ENCODE results near the gene PES1. TPM values are rescaled to one million over a fixed set of nuclear protein-coding genes. Genes with fewer than 3 reads are reported as not detected.
"Not testable (repeated sequence)": the region's sequence is repeated elsewhere in the genome, so short reads cannot be mapped to it uniquely, and the experiment has no call there.

PES1 gene
- total RNA-seq, 2 experiments from 2014 or later, result 92.8 to 96.7 TPM

DNA sequence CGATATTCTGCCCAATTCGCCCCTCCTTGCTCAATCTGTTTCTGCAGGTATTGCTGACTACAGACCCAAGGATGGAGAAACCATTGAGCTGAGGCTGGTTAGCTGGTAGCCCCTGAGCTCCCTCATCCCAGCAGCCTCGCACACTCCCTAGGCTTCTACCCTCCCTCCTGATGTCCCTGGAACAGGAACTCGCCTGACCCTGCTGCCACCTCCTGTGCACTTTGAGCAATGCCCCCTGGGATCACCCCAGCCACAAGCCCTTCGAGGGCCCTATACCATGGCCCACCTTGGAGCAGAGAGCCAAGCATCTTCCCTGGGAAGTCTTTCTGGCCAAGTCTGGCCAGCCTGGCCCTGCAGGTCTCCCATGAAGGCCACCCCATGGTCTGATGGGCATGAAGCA, 34.7 kb upstream of the PES1 start:
- Mint-ChIP-seq H3K9me3 (no peaks in the 10 kb centered on the region), H3K27ac (no peak overlapping the region), H3K4me1 (ENCODE audit: low read depth) (no peaks in the 10 kb centered on the region), H3K27me3 (ENCODE audit: low read depth) (no peaks in the 10 kb centered on the region), H3K4me3 (no peak overlapping the region), H3K36me3 (ENCODE audit: low read depth) (no peaks in the 10 kb centered on the region)
- CTCF ChIA-PET, result interaction anchor here (0.5 to 1.5 kb wide), 5 partner anchors 8 to 293 kb away, joined by 4 to 7 read pairs (median 5); no protein-coding TSS in a partner anchor
- DNase-seq, result no peak
- intact Hi-C loops (cut with micrococcal nuclease), result no loop called here

DNA sequence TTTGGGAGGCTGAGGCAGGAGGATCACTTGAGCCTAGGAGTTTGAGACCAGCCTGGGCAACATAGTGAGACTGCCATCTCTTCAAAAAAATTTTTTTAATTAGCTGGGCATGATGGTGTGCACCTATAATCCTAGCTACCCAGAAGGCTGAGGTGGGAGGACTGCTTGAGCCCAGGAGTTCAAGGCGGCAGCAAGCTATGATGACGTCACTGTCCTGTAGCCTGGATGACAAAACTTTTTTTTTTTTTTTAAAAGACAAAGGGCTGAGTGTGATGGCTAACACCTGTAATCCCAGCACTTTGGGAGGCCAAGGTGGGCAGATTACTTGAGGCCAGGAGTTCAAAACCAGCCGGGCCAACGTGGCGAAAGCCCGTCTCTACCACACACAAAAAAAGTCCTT, 28.2 kb upstream of the PES1 start:
- H3K4me3 Mint-ChIP-seq; H3K27me3 Mint-ChIP-seq (ENCODE audit: low read depth); intact Hi-C loops (cut with micrococcal nuclease); H3K9me3 Mint-ChIP-seq; H3K27ac Mint-ChIP-seq; H3K4me1 Mint-ChIP-seq (ENCODE audit: low read depth); DNase-seq; H3K36me3 Mint-ChIP-seq (ENCODE audit: low read depth): not testable (repeated sequence)
- CTCF ChIA-PET, result interaction anchor here (0.5 to 1.3 kb wide), 4 partner anchors 13 to 110 kb away, joined by 3 to 6 read pairs (median 4); no protein-coding TSS in a partner anchor

DNA sequence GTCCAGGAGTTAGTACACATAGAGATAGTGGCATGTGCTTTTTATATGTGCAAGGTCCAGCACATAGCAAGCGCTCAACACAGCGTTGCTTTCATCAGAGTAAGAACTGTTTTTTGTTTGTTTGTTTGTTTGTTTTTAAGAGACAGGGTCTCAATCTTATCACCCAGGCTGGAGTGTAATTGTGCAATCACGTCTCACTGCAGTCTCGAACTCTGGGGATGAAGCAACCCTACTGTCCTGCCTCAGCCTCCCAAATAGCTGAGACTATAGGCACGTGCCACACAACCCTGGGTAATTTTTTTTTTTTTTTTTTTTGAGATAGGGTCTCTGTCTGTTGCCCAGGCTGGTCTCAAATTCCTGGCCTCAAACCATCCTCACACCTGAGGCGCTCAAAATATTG, 26.1 kb upstream of the PES1 start:
- H3K9me3 Mint-ChIP-seq, result no peaks in the 10 kb centered on the region
- CTCF ChIA-PET, result interaction anchor here (0.7 to 0.9 kb wide), 3 partner anchors 17 to 461 kb away, joined by 3 to 4 read pairs (median 3); no protein-coding TSS in a partner anchor
- H3K4me1 Mint-ChIP-seq (ENCODE audit: low read depth), result no peaks in the 10 kb centered on the region
- intact Hi-C loops (cut with micrococcal nuclease), result no loop called here
- no peak for DNase-seq
- H3K27ac Mint-ChIP-seq, result no peak overlapping the region
- H3K27me3 Mint-ChIP-seq (ENCODE audit: low read depth), result no peaks in the 10 kb centered on the region
- no peak overlapping the region for H3K4me3 Mint-ChIP-seq
- H3K36me3 Mint-ChIP-seq (ENCODE audit: low read depth), result no peaks in the 10 kb centered on the region

DNA sequence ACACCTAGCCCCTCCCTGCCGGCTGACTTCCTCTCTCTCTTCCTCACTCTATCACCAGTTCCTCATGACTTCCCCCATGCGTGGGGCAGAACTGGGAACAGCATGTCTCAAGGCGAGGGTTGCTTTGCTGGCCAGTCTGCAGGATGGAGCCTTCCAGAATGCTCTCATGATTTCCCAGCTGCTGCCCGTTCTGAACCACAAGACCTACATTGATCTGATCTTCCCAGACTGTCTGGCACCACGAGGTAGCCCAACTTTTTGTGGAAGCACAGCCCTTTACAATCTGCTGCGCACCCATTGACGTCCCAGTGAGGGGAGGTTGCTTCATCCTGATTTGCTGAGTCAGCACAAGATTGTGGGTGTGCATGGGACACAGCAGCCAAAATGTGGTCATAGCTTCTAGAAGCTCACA, 23.8 kb upstream of the PES1 start:
- no peak overlapping the region for H3K27ac Mint-ChIP-seq
- H3K27me3 Mint-ChIP-seq (ENCODE audit: low read depth), result no peaks in the 10 kb centered on the region
- no peaks in the 10 kb centered on the region for H3K9me3 Mint-ChIP-seq
- intact Hi-C loops (cut with micrococcal nuclease), result no loop called here
- H3K4me1 Mint-ChIP-seq (ENCODE audit: low read depth), result no peaks in the 10 kb centered on the region
- DNase-seq, result no peak
- CTCF ChIA-PET, result interaction anchor here (1.0 to 1.4 kb wide), 2 partner anchors 9 to 139 kb away, joined by 3 read pairs; no protein-coding TSS in a partner anchor
- H3K4me3 Mint-ChIP-seq, result no peak overlapping the region
- no peaks in the 10 kb centered on the region for H3K36me3 Mint-ChIP-seq (ENCODE audit: low read depth)

DNA sequence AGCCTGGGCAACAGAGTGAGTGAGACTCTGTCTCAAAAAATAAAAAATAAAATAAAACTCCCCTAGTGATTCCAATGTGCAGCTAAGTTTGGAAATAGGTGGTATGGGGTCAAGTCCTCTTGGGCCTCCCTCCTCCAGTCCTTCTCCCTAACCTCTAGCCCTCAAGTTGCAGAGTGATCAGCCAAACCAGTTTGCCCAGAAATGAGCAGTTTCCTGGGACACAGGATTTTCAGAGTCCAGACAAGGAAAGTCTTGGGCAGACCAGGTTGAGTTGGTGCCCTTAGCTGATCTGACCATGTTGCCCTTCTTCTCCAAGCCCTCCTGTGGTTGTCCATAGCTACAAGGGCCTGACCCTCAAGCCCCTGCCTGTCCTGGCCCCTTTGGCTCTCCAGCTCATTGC, 23.2 kb upstream of the PES1 start:
- intact Hi-C loops (cut with micrococcal nuclease), result no loop called here
- H3K36me3 Mint-ChIP-seq (ENCODE audit: low read depth), result no peaks in the 10 kb centered on the region
- CTCF ChIA-PET, result interaction anchor here (0.6 to 1.0 kb wide), 2 partner anchors 140 to 194 kb away, joined by 3 to 4 read pairs; no protein-coding TSS in a partner anchor

DNA sequence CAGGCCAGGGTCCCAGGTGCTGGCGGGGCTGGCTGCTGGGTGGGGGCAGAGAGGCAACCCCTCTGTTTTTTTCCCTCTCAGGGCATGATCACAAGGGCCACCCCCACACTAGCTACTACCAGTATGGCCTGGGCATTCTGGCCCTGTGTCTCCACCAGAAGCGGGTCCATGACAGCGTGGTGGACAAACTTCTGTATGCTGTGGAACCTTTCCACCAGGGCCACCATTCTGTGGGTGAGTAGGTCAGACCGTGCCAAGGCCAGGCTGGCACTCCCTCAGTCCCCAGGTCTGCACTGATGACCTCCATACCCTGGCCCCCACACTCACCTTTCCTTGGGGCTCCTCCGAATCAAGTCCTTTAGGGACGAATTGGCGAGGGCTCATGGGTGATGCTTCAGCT, 22.6 kb upstream of the PES1 start:
- peaks cover 3% of the 10 kb centered on the region for H3K4me1 Mint-ChIP-seq (ENCODE audit: low read depth)
- intact Hi-C loops (cut with micrococcal nuclease), result no loop called here
- H3K27ac Mint-ChIP-seq, result no peak overlapping the region
- H3K27me3 Mint-ChIP-seq (ENCODE audit: low read depth), result no peaks in the 10 kb centered on the region
- CTCF ChIA-PET, result no interaction called here
- no peaks in the 10 kb centered on the region for H3K9me3 Mint-ChIP-seq
- no peak for DNase-seq
- no peaks in the 10 kb centered on the region for H3K36me3 Mint-ChIP-seq (ENCODE audit: low read depth)
- H3K4me3 Mint-ChIP-seq, result no peak overlapping the region

More for the DNA sequence above, 23.2 kb upstream of the PES1 start:
- H3K27ac Mint-ChIP-seq, result no peak overlapping the region
- no peaks in the 10 kb centered on the region for H3K9me3 Mint-ChIP-seq
- H3K27me3 Mint-ChIP-seq (ENCODE audit: low read depth), result no peaks in the 10 kb centered on the region
- H3K4me1 Mint-ChIP-seq (ENCODE audit: low read depth), result no peaks in the 10 kb centered on the region
- DNase-seq, result no peak
- no peak overlapping the region for H3K4me3 Mint-ChIP-seq

DNA sequence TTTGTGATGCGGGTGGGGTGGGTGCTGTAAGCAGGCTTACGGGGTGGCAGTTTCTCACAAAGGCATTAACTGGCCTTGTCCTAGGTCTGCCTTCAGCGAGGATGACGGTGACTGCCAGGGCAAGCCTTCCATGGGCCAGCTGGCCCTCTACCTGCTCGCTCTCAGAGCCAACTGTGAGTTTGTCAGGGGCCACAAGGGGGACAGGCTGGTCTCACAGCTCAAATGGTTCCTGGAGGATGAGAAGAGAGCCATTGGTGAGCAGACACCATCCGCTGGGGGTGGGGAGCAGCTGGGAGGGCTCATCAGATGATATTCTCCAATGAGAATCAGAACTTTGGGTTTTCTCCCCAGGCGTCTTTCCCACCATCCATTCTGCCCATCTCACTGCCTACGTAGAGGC, 21.1 kb upstream of the PES1 start:
- H3K4me1 Mint-ChIP-seq (ENCODE audit: low read depth), result peaks cover 15% of the 10 kb centered on the region
- no peaks in the 10 kb centered on the region for H3K36me3 Mint-ChIP-seq (ENCODE audit: low read depth)
- CTCF ChIA-PET, result no interaction called here
- H3K27me3 Mint-ChIP-seq (ENCODE audit: low read depth), result no peaks in the 10 kb centered on the region
- no peaks in the 10 kb centered on the region for H3K9me3 Mint-ChIP-seq
- DNase-seq, result no peak
- intact Hi-C loops (cut with micrococcal nuclease), result no loop called here
- H3K27ac Mint-ChIP-seq, result no peak overlapping the region
- no peak overlapping the region for H3K4me3 Mint-ChIP-seq

DNA sequence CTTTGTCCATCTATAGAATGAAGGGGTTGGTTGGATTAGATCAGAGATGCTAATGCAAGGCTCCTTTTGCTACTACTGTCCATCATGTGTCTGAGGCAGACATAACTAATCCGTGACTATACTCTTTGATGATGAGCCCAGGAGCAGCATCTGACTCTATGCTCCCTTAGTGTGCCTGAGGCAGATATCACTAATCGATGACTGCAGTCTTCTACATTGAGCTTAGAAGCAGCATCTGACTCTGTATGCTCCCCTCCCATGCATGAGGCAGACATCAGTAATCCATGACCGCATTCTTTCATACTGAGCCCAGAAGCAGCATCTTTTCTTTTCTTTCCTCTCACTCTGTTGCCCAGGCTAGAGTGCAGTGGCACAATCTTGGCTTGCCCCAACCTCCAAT, 19.5 kb upstream of the PES1 start:
- H3K27me3 Mint-ChIP-seq (ENCODE audit: low read depth), result no peaks in the 10 kb centered on the region
- CTCF ChIA-PET, result no interaction called here
- peaks cover 27% of the 10 kb centered on the region for H3K4me1 Mint-ChIP-seq (ENCODE audit: low read depth)
- no peak for DNase-seq
- H3K4me3 Mint-ChIP-seq, result no peak overlapping the region
- no peaks in the 10 kb centered on the region for H3K9me3 Mint-ChIP-seq
- H3K27ac Mint-ChIP-seq, result no peak overlapping the region
- intact Hi-C loops (cut with micrococcal nuclease), result no loop called here
- H3K36me3 Mint-ChIP-seq (ENCODE audit: low read depth), result no peaks in the 10 kb centered on the region

DNA sequence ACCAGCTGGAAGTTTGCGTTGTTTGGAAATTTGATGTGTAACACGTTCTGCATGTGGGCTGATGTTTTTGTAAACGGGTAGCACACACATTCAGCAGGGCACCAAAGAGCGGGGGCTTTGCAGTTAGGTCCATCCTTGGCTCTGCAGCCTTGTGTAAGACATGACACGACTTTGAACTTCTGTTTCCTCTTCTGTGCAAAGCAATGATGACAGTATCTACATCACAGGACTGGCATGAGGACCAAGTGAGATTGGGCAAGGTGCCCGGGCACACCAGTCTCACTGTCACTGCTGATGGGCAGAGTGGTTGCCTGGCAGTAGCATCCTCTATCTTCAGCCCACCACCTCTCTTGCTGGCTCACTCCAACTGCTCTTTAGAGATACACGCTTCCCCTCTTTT, 18.6 kb upstream of the PES1 start:
- H3K9me3 Mint-ChIP-seq, result no peaks in the 10 kb centered on the region
- CTCF ChIA-PET, result interaction anchor here (0.6 to 1.7 kb wide), 3 partner anchors 17 to 24 kb away, joined by 3 to 9 read pairs (median 4); no protein-coding TSS in a partner anchor
- H3K27me3 Mint-ChIP-seq (ENCODE audit: low read depth), result no peaks in the 10 kb centered on the region
- H3K4me3 Mint-ChIP-seq, result no peak overlapping the region
- no peaks in the 10 kb centered on the region for H3K36me3 Mint-ChIP-seq (ENCODE audit: low read depth)
- no peak for DNase-seq
- intact Hi-C loops (cut with micrococcal nuclease), result no loop called here
- no peak overlapping the region for H3K27ac Mint-ChIP-seq
- peaks cover 32% of the 10 kb centered on the region for H3K4me1 Mint-ChIP-seq (ENCODE audit: low read depth)

DNA sequence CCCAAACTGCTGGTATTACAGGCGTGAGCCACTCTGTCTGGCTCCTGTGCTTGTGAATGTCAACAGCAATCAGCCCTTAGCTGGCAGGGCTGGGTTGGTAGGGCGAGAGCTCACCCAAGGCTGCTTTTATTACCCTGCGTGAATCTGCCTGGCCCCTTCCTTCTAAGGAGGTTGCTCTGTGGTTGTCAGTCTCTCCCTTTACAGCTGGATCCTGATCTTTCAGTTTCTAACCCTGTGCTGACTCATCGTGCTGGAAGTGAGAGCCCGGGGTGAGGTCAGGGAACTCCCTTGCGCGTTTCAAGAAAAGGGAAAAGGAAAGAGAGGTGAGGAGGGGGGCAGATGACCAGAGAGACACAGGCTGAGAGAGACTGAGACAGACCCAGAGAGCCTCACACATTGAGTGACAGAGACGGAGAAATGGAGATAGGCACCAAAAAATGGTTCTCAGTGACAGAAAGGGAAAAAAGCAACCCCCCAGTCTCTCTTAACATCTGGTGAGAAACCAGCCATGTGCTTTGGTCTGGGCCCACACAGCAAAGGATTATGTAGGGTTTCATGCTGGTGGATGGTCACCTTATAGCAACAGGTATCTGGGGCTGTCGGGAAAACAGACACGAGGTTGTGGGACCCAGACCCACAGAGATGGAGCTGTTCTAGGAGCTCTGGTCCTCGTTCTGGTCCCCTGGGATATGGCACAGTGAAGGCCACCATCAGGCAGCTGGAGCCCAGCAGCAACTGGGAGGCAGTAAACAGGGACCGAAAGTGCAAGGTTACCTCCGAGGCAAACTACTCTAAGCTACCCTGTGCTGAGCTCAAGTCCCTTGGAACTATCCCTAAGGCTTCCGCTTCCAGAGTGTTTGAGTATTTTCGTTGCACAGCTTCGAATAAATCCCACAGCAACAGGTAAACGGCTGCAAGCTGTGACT, 17.8 kb upstream of the PES1 start:
- H3K4me3 Mint-ChIP-seq, result no peak overlapping the region
- H3K36me3 Mint-ChIP-seq (ENCODE audit: low read depth), result no peaks in the 10 kb centered on the region
- H3K4me1 Mint-ChIP-seq (ENCODE audit: low read depth), result peaks cover 32% of the 10 kb centered on the region
- H3K27ac Mint-ChIP-seq, result peak overlapping the region; percentile 3
- no peaks in the 10 kb centered on the region for H3K27me3 Mint-ChIP-seq (ENCODE audit: low read depth)
- H3K9me3 Mint-ChIP-seq, result no peaks in the 10 kb centered on the region
- intact Hi-C loops (cut with micrococcal nuclease), result loop anchor here (10.0 kb wide), 1 partner anchor 295 kb away; no protein-coding TSS in a partner anchor
- peak; percentile 72 for DNase-seq
- CTCF ChIA-PET, result interaction anchor here (0.6 to 1.7 kb wide), 3 partner anchors 17 to 25 kb away, joined by 3 to 9 read pairs (median 4); no protein-coding TSS in a partner anchor

DNA sequence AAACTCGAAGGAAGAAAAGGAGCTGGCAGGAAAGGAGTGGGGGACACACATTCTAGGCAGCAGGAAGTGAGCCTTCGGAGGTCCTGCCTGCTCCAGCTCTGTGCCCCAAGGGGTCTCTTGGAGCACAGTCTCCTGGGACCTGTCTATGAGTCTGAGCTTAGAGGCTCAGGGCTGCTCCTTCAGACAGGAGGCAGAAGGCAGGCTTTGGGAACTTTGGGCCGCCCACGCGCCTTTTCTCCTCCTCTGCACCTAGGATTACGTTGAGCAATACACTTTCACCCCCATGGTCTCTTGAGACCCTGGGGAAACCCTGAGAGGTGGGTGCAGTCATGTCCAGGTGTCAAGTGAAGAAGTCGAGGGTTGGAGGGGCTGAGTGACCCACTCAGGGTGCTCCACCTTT, 16.2 kb upstream of the PES1 start:
- DNase-seq, result no peak
- intact Hi-C loops (cut with micrococcal nuclease), result loop anchor here (2.0 to 10.0 kb wide), 3 partner anchors 15 to 293 kb away; partner anchors contain the start of gene SLC35E4
- Mint-ChIP-seq H3K4me1 (ENCODE audit: low read depth) (peaks cover 32% of the 10 kb centered on the region), H3K9me3 (no peaks in the 10 kb centered on the region), H3K4me3 (no peak overlapping the region), H3K36me3 (ENCODE audit: low read depth) (no peaks in the 10 kb centered on the region), H3K27me3 (ENCODE audit: low read depth) (no peaks in the 10 kb centered on the region), H3K27ac (no peak overlapping the region)
- CTCF ChIA-PET, result interaction anchor here (0.6 to 2.8 kb wide), 6 partner anchors 25 to 147 kb away, joined by 3 to 18 read pairs (median 3); no protein-coding TSS in a partner anchor

DNA sequence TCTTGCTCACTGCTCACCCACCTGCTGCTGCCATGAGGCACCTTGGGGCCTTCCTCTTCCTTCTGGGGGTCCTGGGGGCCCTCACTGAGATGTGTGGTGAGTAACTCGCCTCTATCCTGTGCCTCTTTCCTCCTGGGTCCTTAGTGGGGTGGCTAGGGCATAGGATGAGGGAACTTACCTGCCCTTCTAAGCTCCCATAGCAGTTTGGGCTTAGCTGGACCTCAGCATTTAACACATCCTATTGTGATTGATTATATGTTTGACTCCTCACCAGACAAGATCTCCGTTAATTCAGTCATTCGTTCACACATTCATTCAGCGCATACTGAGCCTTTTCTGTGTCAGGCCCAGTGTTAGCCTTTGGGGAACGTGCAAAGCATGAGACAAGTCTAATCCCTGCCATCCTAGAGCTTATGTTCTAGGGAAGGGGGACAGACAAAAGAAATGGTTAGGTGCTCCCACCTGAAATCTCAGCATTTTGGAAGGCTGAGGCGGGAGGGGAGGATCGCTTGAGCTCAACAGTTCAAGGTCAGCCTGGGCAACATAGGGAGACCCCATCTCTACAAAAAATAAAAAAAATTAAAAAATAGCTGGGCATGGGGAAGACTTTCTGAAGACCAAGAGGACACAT, 15.7 kb upstream of the PES1 start:
- Mint-ChIP-seq H3K9me3 (no peaks in the 10 kb centered on the region), H3K4me1 (ENCODE audit: low read depth) (peaks cover 32% of the 10 kb centered on the region), H3K36me3 (ENCODE audit: low read depth) (no peaks in the 10 kb centered on the region), H3K4me3 (peak overlapping the region; percentile 74), H3K27ac (no peak overlapping the region), H3K27me3 (ENCODE audit: low read depth) (no peaks in the 10 kb centered on the region)
- intact Hi-C loops (cut with micrococcal nuclease), result loop anchor here (2.0 to 10.0 kb wide), 3 partner anchors 15 to 293 kb away; partner anchors contain the start of gene SLC35E4
- CTCF ChIA-PET, result interaction anchor here (0.6 to 2.8 kb wide), 8 partner anchors 26 to 162 kb away, joined by 3 to 18 read pairs (median 3); no protein-coding TSS in a partner anchor
- no peak for DNase-seq
